ENCODE data around the gene NAA80. TPM values are rescaled to one million over a fixed set of nuclear protein-coding genes. Genes with fewer than 3 reads are reported as not detected.

The NAA80 gene
- total RNA-seq, 1 experiment from 2014 or later, result 25.2 TPM

GRCh38 chr3:50300681-50301254, 1.6 kb upstream of the NAA80 start:
- CTCF ChIA-PET, result no interaction called here

GRCh38 chr3:50299929-50300680, 900 bp upstream of the NAA80 start:
- no peak for DNase-seq
- no peak for TF ChIP-seq EZH2 (IDR thresholded peaks at IDR 0.05; ENCODE audit: low read depth)
- TF ChIP-seq CTCF (conservative IDR thresholded peaks at IDR 0.05), result no peak
- peak overlapping the region; percentile 80 for H3K4me2 ChIP-seq
- no peaks in the 10 kb centered on the region for H3K9me3 ChIP-seq (ENCODE audit: insufficient read depth, low read depth)
- CTCF ChIA-PET, result interaction anchor here (0.6 to 0.9 kb wide), 5 partner anchors 18 to 54 kb away, joined by 3 to 7 read pairs (median 3); partner anchors contain the start of gene TUSC2
- no peak overlapping the region; the same call in 1 of the 2 replicates for H2AFZ ChIP-seq
- POLR2A ChIA-PET (ENCODE audit: unreplicated experiment), result interaction anchor here (0.6 to 1.2 kb wide), 8 partner anchors 17 to 328 kb away, joined by 5 to 36 read pairs (median 8); partner anchors contain the start of genes SEMA3B and TUSC2
- peaks cover 20% of the 10 kb centered on the region for H3K4me1 ChIP-seq (replicated peaks; ENCODE audit: insufficient read depth)
- no peaks in the 10 kb centered on the region for H3K36me3 ChIP-seq (ENCODE audit: low read depth)
- 0 out of 2 replicates have a peak, but pooled peaks cover 10% of the 10 kb centered on the region for H3K79me2 ChIP-seq (ENCODE audit: low read depth)
- intact Hi-C loops (cut with micrococcal nuclease; ENCODE audit: unreplicated experiment), result loop anchor here (1.0 to 2.0 kb wide), 3 partner anchors 17 to 35 kb away; no protein-coding TSS in a partner anchor
- H3F3A ChIP-seq (ENCODE audit: insufficient read depth, low read depth), result peaks cover 9% of the 10 kb centered on the region; the same call in 1 of the 2 replicates
- peak overlapping the region; percentile 76 for H3K27ac ChIP-seq
- H3K27me3 ChIP-seq (ENCODE audit: insufficient read depth, low read depth), result no peaks in the 10 kb centered on the region
- BruUV-seq (replicated peaks), result TSS peak; percentile 95
- peak overlapping the region; percentile 48; the same call in 1 of the 2 replicates for H3K4me3 ChIP-seq
- H4K20me1 ChIP-seq (ENCODE audit: insufficient read depth), result no peaks in the 10 kb centered on the region
- H3K9me2 ChIP-seq (ENCODE audit: insufficient read depth), result no peaks in the 10 kb centered on the region

More at GRCh38 chr3:50300681-50301254, 1.6 kb upstream of the NAA80 start:
- BruUV-seq (replicated peaks), result no TSS peak
- Histone ChIP-seq H4K20me1 (ENCODE audit: insufficient read depth) (no peaks in the 10 kb centered on the region), H3K4me2 (peak overlapping the region; percentile 80), H3K27me3 (ENCODE audit: insufficient read depth, low read depth) (no peaks in the 10 kb centered on the region), H3F3A (ENCODE audit: insufficient read depth, low read depth) (peaks cover 9% of the 10 kb centered on the region; the same call in 1 of the 2 replicates), H3K4me3 (no peak overlapping the region; the same call in 1 of the 2 replicates), H3K9me3 (ENCODE audit: insufficient read depth, low read depth) (no peaks in the 10 kb centered on the region), H3K36me3 (ENCODE audit: low read depth) (no peaks in the 10 kb centered on the region), H3K79me2 (ENCODE audit: low read depth) (0 out of 2 replicates have a peak, but pooled peaks cover 10% of the 10 kb centered on the region), H3K9me2 (ENCODE audit: insufficient read depth) (no peaks in the 10 kb centered on the region), H3K27ac (peak overlapping the region; percentile 76), H3K4me1 (replicated peaks; ENCODE audit: insufficient read depth) (peaks cover 20% of the 10 kb centered on the region), H2AFZ (no peak overlapping the region)
- TF ChIP-seq EZH2 (IDR thresholded peaks at IDR 0.05; ENCODE audit: low read depth) (no peak), CTCF (conservative IDR thresholded peaks at IDR 0.05) (no peak)
- POLR2A ChIA-PET (ENCODE audit: unreplicated experiment), result no interaction called here
- DNase-seq, result no peak
- intact Hi-C loops (cut with micrococcal nuclease; ENCODE audit: unreplicated experiment), result loop anchor here (1.0 kb wide), 1 partner anchor 35 kb away; no protein-coding TSS in a partner anchor

- Histone ChIP-seq H3K9me2 (ENCODE audit: insufficient read depth) (no peaks in the 10 kb centered on the region), H4K20me1 (ENCODE audit: insufficient read depth) (no peaks in the 10 kb centered on the region), H3K4me3 (peak overlapping the region; percentile 48; the same call in 1 of the 2 replicates), H3K27me3 (ENCODE audit: insufficient read depth, low read depth) (no peaks in the 10 kb centered on the region), H3K79me2 (ENCODE audit: low read depth) (0 out of 2 replicates have a peak, but pooled peaks cover 10% of the 10 kb centered on the region), H3K36me3 (ENCODE audit: low read depth) (no peaks in the 10 kb centered on the region), H3K4me1 (replicated peaks; ENCODE audit: insufficient read depth) (peaks cover 20% of the 10 kb centered on the region), H3F3A (ENCODE audit: insufficient read depth, low read depth) (peaks cover 9% of the 10 kb centered on the region; the same call in 1 of the 2 replicates), H3K4me2 (peak overlapping the region; percentile 80), H2AFZ (no peak overlapping the region; the same call in 1 of the 2 replicates), H3K27ac (peak overlapping the region; percentile 76), H3K9me3 (ENCODE audit: insufficient read depth, low read depth) (no peaks in the 10 kb centered on the region)
- BruUV-seq (replicated peaks), result no TSS peak
- ChIA-PET CTCF (interaction anchor here (0.5 to 0.9 kb wide), 6 partner anchors 18 to 270 kb away, joined by 3 to 9 read pairs (median 4); partner anchors contain the start of genes HEMK1 and TUSC2), POLR2A (ENCODE audit: unreplicated experiment) (interaction anchor here (0.6 to 1.2 kb wide), 9 partner anchors 18 to 328 kb away, joined by 3 to 36 read pairs (median 6); partner anchors contain the start of genes SEMA3B and TUSC2)
- TF ChIP-seq CTCF (conservative IDR thresholded peaks at IDR 0.05) (no peak), EZH2 (IDR thresholded peaks at IDR 0.05; ENCODE audit: low read depth) (no peak)
- intact Hi-C loops (cut with micrococcal nuclease; ENCODE audit: unreplicated experiment), result loop anchor here (1.0 to 2.0 kb wide), 2 partner anchors 18 to 35 kb away; no protein-coding TSS in a partner anchor
- no peak for DNase-seq
These were observed 378 bp upstream of the NAA80 start for GRCh38 chr3:50299638-50299928.

Measured in PC-9 (cell line).